GM06990 (cell line): ENCODE measurements around the gene TSPO2.

ENCODE experiments used
- DNase-seq: peaks from one replicate; pipeline ENCODE4 v3.0.0-alpha.2; 2011; ENCODE audit not compliant: insufficient read length; ENCODE audit errors: extremely low read depth
- H3K27me3 ChIP-seq: replicated peaks from 2 replicates; pipeline ENCODE4 v1.6.0; 2011; ENCODE audit warnings: low read length; ENCODE audit not compliant: control insufficient read depth, insufficient read depth
- H3K36me3 ChIP-seq: 2 replicates; pipeline ENCODE4 v1.5.1; 2011; ENCODE audit warnings: low read length; ENCODE audit not compliant: control insufficient read depth, insufficient read depth
- H3K4me3 ChIP-seq: replicated peaks from 2 replicates; pipeline ENCODE4 v1.5.1; 2011; ENCODE audit warnings: low read depth, mild to moderate bottlenecking, control low read depth, low read length
- TF ChIP-seq, protein P1 (sequence below): IDR thresholded peaks from 2 replicates; pipeline ENCODE4 v1.5.1; 2011; ENCODE audit warnings: low read length, control low read depth, mild to moderate bottlenecking, inconsistent platforms; ENCODE audit not compliant: insufficient read depth, poor library complexity, severe bottlenecking

TSPO2 gene, protein sequence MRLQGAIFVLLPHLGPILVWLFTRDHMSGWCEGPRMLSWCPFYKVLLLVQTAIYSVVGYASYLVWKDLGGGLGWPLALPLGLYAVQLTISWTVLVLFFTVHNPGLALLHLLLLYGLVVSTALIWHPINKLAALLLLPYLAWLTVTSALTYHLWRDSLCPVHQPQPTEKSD

DNA sequence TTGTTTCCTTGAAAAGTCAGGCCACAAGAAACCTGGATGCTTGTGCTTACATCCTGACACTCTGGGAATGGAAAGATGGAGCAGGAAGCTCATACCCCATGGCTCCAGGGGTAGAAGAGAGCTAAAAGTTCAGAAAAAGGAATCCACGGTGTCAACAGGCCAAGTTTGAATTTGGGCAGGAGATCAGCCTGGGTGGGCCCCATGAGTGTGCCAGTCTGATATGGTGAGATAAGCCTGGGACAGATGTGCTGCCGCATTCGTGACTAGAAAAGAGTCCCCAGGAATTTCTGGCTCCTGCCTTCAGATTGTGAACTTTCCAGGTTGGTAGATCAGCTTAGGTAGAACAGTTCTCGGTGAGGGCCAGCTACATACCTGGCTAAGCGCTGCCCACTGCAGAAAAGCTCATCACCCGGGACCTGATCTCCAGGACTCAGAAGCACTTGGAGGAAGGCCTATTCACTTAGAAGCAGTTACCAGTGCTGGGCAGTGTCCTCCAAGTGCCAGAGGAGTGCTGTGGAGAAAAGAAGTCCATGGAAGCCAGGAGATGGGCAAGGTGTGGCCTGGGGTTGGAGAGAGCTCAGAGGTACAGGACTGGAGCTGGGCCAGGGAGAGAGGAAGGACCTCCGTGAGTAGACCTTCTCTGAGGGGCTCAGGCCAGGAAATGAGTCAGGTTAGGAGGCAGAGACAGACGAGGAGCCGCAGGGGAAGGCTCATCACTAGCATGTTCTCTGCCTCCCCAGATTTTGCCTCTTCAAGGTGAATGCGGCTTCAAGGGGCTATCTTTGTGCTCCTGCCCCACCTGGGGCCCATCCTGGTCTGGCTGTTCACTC, at the start of gene TSPO2:
TSPO2 (plus strand) TSS at position 242 of the 830 bp plus-strand sequence; CDS start at position 761, 519 bp downstream.
- no peak for DNase-seq
- Histone ChIP-seq H3K27me3 (no peaks in the 10 kb centered on the region), H3K4me3 (no peak within 1 kb of the TSS), H3K36me3 (no peaks in the 10 kb centered on the region)
- TF ChIP-seq, protein P1, sequence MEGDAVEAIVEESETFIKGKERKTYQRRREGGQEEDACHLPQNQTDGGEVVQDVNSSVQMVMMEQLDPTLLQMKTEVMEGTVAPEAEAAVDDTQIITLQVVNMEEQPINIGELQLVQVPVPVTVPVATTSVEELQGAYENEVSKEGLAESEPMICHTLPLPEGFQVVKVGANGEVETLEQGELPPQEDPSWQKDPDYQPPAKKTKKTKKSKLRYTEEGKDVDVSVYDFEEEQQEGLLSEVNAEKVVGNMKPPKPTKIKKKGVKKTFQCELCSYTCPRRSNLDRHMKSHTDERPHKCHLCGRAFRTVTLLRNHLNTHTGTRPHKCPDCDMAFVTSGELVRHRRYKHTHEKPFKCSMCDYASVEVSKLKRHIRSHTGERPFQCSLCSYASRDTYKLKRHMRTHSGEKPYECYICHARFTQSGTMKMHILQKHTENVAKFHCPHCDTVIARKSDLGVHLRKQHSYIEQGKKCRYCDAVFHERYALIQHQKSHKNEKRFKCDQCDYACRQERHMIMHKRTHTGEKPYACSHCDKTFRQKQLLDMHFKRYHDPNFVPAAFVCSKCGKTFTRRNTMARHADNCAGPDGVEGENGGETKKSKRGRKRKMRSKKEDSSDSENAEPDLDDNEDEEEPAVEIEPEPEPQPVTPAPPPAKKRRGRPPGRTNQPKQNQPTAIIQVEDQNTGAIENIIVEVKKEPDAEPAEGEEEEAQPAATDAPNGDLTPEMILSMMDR = no peak

DNA sequence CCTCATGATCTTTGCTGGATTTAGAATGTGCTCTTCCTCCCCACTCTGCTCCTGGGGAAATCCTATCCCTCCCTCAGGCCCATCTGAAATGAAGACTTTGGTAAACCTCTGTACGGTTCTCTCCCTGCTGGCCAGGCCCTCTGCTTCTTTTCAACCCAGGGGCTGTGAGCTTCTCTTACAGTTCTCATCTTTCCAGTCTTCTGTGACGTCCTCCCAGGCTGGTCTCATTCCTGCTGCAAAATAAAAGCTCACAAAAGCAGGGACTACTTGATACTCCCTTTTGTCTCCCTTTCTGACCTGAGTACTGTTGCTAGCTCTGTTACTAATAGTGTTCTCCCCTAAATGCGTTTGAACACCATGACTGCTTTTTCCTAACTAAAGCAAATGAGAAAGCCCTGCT, 49.5 kb upstream of the TSPO2 start:
- Histone ChIP-seq H3K4me3 (no peak overlapping the region), H3K27me3 (no peaks in the 10 kb centered on the region; the same call in 1 of the 2 replicates), H3K36me3 (no peaks in the 10 kb centered on the region)
- no peak for DNase-seq
- TF ChIP-seq, protein P1 = no peak

DNA sequence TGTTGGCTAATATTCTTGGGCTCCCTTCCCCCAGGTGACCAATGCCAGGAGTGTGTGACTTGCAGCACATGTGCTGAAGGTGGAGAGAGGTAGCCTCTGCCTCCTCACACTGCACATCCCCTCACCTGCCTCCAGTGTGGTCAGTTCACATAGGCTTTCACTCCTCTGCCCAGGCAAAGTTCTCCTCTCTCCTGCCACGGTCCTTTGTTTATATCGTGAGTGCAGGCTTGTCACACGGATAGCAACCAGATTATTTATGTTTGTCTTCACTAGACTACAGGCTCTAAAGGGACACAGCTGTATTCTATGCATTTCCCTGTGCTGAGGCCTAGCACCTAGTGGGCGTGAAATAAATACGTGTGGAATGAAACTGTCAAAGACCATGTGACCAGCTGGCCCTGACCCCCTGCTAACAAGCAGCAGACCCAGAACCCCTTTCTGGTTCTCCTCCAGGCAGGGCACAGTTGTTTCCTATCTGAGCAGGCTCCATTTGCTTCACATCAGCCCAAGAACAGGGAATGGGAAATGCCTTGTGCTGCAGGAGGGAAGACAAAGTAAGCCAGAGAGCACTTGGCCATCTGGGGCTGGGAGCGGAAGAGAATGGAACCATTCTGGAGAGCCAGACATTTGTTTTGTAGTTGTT, 45.6 kb upstream of the TSPO2 start:
- Histone ChIP-seq H3K36me3 (no peaks in the 10 kb centered on the region), H3K4me3 (no peak overlapping the region), H3K27me3 (no peaks in the 10 kb centered on the region; the same call in none of the 2 replicates)
- DNase-seq = no peak
- TF ChIP-seq, protein P1 = no peak

DNA sequence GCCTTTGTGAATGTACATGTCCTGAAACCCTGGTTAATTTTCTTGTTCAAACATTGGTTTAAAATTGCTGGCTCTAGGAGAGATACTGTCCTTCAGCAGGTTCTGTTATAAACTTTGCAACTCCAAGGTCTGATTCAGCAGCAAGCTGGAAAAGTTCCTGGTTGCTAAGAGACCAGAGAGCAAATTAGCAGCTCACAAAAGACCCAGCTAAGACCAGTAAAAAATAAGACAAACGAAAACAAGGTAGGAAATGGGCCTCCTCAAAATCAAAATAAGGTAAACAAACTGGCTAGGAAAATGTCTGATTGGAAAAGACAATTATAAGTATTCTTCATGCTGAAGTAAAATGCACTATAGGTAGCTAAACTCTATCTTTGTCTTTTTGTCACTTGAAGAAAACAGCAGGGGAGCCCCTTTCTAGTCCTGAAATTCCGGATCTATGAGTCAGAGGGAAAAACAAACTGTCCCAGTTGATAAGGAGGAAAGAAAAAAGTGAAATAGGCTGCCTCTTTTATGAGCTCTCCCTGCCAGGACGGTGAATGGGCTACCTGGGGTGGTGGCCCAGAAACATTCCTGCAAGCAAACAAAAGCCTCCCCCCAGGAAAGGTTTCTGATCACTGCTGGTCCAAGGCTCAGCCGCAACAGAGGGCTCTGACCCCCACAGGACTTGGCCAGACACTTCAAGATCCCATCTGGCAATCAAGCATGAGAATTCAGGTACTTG, 44.9 kb upstream of the TSPO2 start:
- TF ChIP-seq, protein P1 = no peak
- no peak for DNase-seq
- H3K36me3 ChIP-seq = no peaks in the 10 kb centered on the region
- H3K27me3 ChIP-seq = no peaks in the 10 kb centered on the region; the same call in none of the 2 replicates
- no peak overlapping the region for H3K4me3 ChIP-seq

DNA sequence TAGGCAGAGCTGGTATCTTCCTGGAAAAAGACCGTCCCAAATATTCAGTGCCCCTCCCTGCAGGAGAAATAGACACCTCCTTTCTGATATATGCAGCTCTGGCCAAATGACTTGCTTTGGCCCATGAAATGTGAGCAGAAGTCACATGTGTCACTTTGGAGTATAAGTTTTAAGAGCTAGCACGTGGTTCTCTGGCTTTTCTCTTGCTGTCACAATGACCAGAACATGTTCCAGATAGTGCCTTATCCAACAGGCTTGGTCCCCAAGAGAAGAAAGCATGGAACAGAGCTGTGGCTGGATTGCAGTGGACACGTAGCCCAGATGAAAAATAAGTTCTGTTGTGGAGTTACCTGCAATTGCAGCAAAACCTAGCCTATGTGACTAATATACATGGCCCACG, 43.6 kb upstream of the TSPO2 start:
- Histone ChIP-seq H3K36me3 (no peaks in the 10 kb centered on the region), H3K4me3 (no peak overlapping the region), H3K27me3 (no peaks in the 10 kb centered on the region; the same call in none of the 2 replicates)
- TF ChIP-seq, protein P1 = no peak
- DNase-seq = no peak
